CD4-positive, alpha-beta T cell treated with Interleukin-4 for 1 hour (primary cell): Measurements from ENCODE around the gene CHRNA5.

Source experiments
- DNase-seq, 2 donors: peaks; one replicate each; pipeline ENCODE4 v3.0.0-alpha.2; 2020 to 2022

CHRNA5 gene

GRCh38 chr15:78620527-78621421 is 55.5 kb downstream of the CHRNA5 start, which contains the start of gene CHRNA3:
TSS of gene CHRNA3 (minus strand) at chr15:78620996. CDS start at chr15:78620794, 202 bp downstream.
- DNase-seq: no peak

- DNase-seq: no peak
Observed at GRCh38 chr15:78621810-78622402, 56.6 kb downstream of the CHRNA5 start.

- DNase-seq: no peak
Observed at GRCh38 chr15:78623786-78624497, 58.6 kb downstream of the CHRNA5 start.

- no peak for DNase-seq
Observed at GRCh38 chr15:78624651-78625590, 59.6 kb downstream of the CHRNA5 start.

- no peak for DNase-seq
Observed at GRCh38 chr15:78625606-78626280, 60.4 kb downstream of the CHRNA5 start.

GRCh38 chr15:78626381-78626995 is 61.2 kb downstream of the CHRNA5 start:
- DNase-seq: no peak

- DNase-seq: no peak
Observed at GRCh38 chr15:78627348-78627747, 62.0 kb downstream of the CHRNA5 start.

GRCh38 chr15:78628227-78628626 is 62.9 kb downstream of the CHRNA5 start:
- DNase-seq: no peak

- DNase-seq: no peak
Observed at GRCh38 chr15:78629031-78629715, 63.9 kb downstream of the CHRNA5 start.

GRCh38 chr15:78629716-78630065 is 64.4 kb downstream of the CHRNA5 start:
- no peak for DNase-seq

GRCh38 chr15:78630886-78631633 is 65.7 kb downstream of the CHRNA5 start:
- DNase-seq: no peak

GRCh38 chr15:78633348-78633747 is 68.0 kb downstream of the CHRNA5 start:
- DNase-seq: no peak

GRCh38 chr15:78634210-78635145 is 69.2 kb downstream of the CHRNA5 start:
- DNase-seq: no peak

- no peak for DNase-seq
Observed at GRCh38 chr15:78635346-78635745, 70.0 kb downstream of the CHRNA5 start.

- no peak for DNase-seq
Observed at GRCh38 chr15:78636378-78636859, 71.1 kb downstream of the CHRNA5 start.

GRCh38 chr15:78637776-78638435 is 72.6 kb downstream of the CHRNA5 start:
- no peak for DNase-seq

- peak; percentile 21 to 38 for DNase-seq
Observed at GRCh38 chr15:78638658-78639314, 73.5 kb downstream of the CHRNA5 start.
